Activated gamma-delta T cell treated with Interleukin-2 at 50 U/mL for 16 hours (primary cell): ENCODE results near the gene C3orf18.

Experiments used
- DNase-seq: peaks from one replicate; pipeline ENCODE4 v3.0.0-alpha.2; 2020

The C3orf18 gene

GRCh38 chr3:50603261-50604109 lies 35.9 kb upstream of the C3orf18 start:
- DNase-seq = no peak

- no peak for DNase-seq
Measured at GRCh38 chr3:50602595-50603191, 35.1 kb upstream of the C3orf18 start.

GRCh38 chr3:50600841-50601591 lies 33.5 kb upstream of the C3orf18 start:
- peak; percentile 71 for DNase-seq

GRCh38 chr3:50600141-50600753 lies 32.7 kb upstream of the C3orf18 start:
- DNase-seq = no peak

GRCh38 chr3:50599716-50600118 lies 32.2 kb upstream of the C3orf18 start:
- DNase-seq = no peak

- no peak for DNase-seq
Measured at GRCh38 chr3:50599115-50599715, 31.7 kb upstream of the C3orf18 start.

- DNase-seq = no peak
Measured at GRCh38 chr3:50594253-50594785, 26.8 kb upstream of the C3orf18 start.

- no peak for DNase-seq
Measured at GRCh38 chr3:50592568-50592967, 25.0 kb upstream of the C3orf18 start.

GRCh38 chr3:50591196-50591741 lies 23.7 kb upstream of the C3orf18 start:
- DNase-seq = no peak

- DNase-seq = no peak
Measured at GRCh38 chr3:50588759-50589433, 21.3 kb upstream of the C3orf18 start.

GRCh38 chr3:50587806-50588758 lies 20.5 kb upstream of the C3orf18 start:
- peak; percentile 60 for DNase-seq

GRCh38 chr3:50587373-50587772 lies 19.8 kb upstream of the C3orf18 start:
- no peak for DNase-seq

- DNase-seq = no peak
Measured at GRCh38 chr3:50586763-50587070, 19.2 kb upstream of the C3orf18 start.

- no peak for DNase-seq
Measured at GRCh38 chr3:50585919-50586762, 18.6 kb upstream of the C3orf18 start.

- no peak for DNase-seq
Measured at GRCh38 chr3:50584391-50584790, 16.8 kb upstream of the C3orf18 start.

- no peak for DNase-seq
Measured at GRCh38 chr3:50583897-50584296, 16.4 kb upstream of the C3orf18 start.

- DNase-seq = no peak
Measured at GRCh38 chr3:50582083-50582482, 14.5 kb upstream of the C3orf18 start.

- DNase-seq = no peak
Measured at GRCh38 chr3:50581459-50581842, 13.9 kb upstream of the C3orf18 start.

GRCh38 chr3:50580683-50581458 lies 13.3 kb upstream of the C3orf18 start:
- no peak for DNase-seq
